Sigmoid colon (tissue), 7 donors: ENCODE data around the gene VDAC2. TPM values are rescaled to one million over a fixed set of nuclear protein-coding genes. Genes with fewer than 3 reads are reported as not detected.

Experiments used
- DNase-seq: peaks from one replicate; pipeline ENCODE4 v3.0.0-alpha.2; 2019
- H3K27ac ChIP-seq, 4 donors: fragments of 200-600 bp; sonication (generic); one replicate each; pipeline ENCODE4 v1.5.1; 2016 to 2019; ENCODE audit warnings: mild to moderate bottlenecking in 1 of 4
- H3K27me3 ChIP-seq, 3 donors: fragments of 200-600 bp; sonication (generic); one replicate each; pipeline ENCODE4 v1.5.1; 2019; ENCODE audit warnings: mild to moderate bottlenecking in 1 of 3
- H3K36me3 ChIP-seq, 4 donors: fragments of 200-600 bp; sonication (generic); one replicate each; pipeline ENCODE4 v1.5.1; 2016 to 2019
- H3K4me1 ChIP-seq, 4 donors: fragments of 200-600 bp; sonication (generic); one replicate each; pipeline ENCODE4 v1.5.1; 2017 to 2019
- H3K4me3 ChIP-seq, 4 donors: fragments of 200-600 bp; sonication (generic); one replicate each; pipeline ENCODE4 v1.5.1; 2017 to 2019; ENCODE audit warnings: mild to moderate bottlenecking in 2 of 4, moderate library complexity in 1 of 4
- H3K9me3 ChIP-seq, 4 donors: fragments of 200-600 bp in 3 of 4; sonication (generic) in 3 of 4; one replicate each; pipeline versions ENCODE4 v1.5.1 to v1.6.1; 2013 to 2019
- EP300 ChIP-seq, 4 donors: sonication (generic); formaldehyde crosslinking; IDR thresholded peaks; one replicate each; pipeline ENCODE4 v1.6.1; 2017; ENCODE audit warnings: antibody characterized with exemption in 4 of 4
- POLR2A ChIP-seq, 2 donors: fragments of 450-650 bp; IDR thresholded peaks; one replicate each; pipeline ENCODE4 v1.6.1; 2016; ENCODE audit warnings: antibody characterized with exemption in 2 of 2, mild to moderate bottlenecking in 2 of 2, moderate library complexity in 2 of 2
- POLR2AphosphoS5 ChIP-seq, 4 donors: sonication (generic); formaldehyde crosslinking; IDR thresholded peaks; one replicate each; pipeline ENCODE4 v1.6.1; 2017; ENCODE audit warnings: antibody characterized with exemption in 4 of 4
- WGBS, 2 donors: extraction: QIAGEN DNeasy Blood & Tissue Kit; methylation state at CpG; one replicate each; pipeline ENCODE4 v1.1.7; 2013; 5-methylcytosine and 5-hydroxymethylcytosine counted together
- intact Hi-C: fragments of 100-400 bp; cut with DNase I; formaldehyde crosslinking; loops from one replicate; pipeline ENCODE4 v1.15.1; 2023
- polyA plus RNA-seq, 3 donors: library from polyadenylated mRNA; stranded (reverse); fragments of 200-250 nt; gene quantifications; one replicate each; pipeline ENCODE4 v1.2.3, GENCODE V29; 2013
- total RNA-seq, 4 donors: library from RNA; depleted of rRNA; stranded (reverse); fragments of >200 nt; gene quantifications; one replicate each; pipeline ENCODE4 v1.1.0, GENCODE V29; 2016
- TF ChIP-seq, protein P1 (sequence below), 4 experiments: fragments of 450-650 bp in 3 of 4; fragments of 200-600 bp in 1 of 4; IDR thresholded peaks; one replicate each; pipeline ENCODE4 v1.5.1; 2016 to 2019; ENCODE audit warnings: antibody characterized with exemption in 4 of 4, mild to moderate bottlenecking in 3 of 4, moderate library complexity in 2 of 4
- donor health status: healthy with polysubstance abuse.
- donor health status: Bipolar disorder and iron deficiency.
- donor health status: healthy.

VDAC2 gene
- total and polyA plus RNA-seq, 7 donors: 205 to 437 (median 249) TPM

DNA sequence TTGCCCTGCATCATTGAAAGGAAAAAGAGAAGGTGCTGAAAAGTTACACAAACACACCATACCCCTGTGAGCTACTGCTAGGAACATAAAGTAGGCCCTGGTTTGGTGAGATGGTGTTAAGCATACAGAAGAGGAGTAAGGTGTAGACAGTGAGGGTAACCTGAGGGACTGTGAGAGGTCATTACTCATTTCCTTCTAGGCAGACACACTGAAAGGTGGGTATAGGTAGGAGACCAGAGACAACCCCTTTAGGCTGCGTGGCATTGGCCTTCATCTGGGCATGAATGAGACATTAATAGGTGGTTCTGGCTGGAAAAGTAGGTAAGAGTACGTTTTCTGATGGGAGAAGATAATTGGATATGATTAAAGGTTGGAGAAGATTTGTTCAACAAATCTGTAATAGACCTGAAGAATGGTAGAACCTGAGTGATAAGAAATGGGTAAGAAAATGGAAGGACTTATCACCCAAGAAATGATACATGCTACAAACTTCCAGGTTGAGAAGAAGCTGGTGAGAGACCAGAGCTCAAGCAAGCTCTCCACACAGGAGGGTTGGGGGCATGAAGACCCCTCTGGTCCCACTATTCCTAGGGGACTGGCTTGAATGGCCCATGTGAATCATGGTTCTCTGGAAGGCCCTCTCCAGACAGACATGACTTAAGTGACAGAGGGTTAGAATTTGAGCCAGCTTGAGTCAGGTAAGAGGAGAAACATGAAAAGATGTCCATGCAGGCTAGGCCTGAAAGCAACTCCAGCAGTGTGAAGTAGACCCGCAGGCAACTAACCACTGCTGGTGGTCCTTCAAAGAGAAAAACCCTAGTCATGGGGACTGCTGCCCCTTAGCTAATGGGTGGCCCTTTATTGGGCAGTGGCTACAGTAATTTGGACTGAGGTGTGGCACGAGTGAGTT is 21.3 kb downstream of the VDAC2 start:
- TF ChIP-seq, protein P1, sequence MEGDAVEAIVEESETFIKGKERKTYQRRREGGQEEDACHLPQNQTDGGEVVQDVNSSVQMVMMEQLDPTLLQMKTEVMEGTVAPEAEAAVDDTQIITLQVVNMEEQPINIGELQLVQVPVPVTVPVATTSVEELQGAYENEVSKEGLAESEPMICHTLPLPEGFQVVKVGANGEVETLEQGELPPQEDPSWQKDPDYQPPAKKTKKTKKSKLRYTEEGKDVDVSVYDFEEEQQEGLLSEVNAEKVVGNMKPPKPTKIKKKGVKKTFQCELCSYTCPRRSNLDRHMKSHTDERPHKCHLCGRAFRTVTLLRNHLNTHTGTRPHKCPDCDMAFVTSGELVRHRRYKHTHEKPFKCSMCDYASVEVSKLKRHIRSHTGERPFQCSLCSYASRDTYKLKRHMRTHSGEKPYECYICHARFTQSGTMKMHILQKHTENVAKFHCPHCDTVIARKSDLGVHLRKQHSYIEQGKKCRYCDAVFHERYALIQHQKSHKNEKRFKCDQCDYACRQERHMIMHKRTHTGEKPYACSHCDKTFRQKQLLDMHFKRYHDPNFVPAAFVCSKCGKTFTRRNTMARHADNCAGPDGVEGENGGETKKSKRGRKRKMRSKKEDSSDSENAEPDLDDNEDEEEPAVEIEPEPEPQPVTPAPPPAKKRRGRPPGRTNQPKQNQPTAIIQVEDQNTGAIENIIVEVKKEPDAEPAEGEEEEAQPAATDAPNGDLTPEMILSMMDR (IDR thresholded peaks at IDR 0.05): no peak
- no peak for TF ChIP-seq EP300 (IDR thresholded peaks at IDR 0.05)
- TF ChIP-seq POLR2AphosphoS5 (IDR thresholded peaks at IDR 0.05): peak in 1 of 4 donors; percentile 46
- TF ChIP-seq POLR2A (IDR thresholded peaks at IDR 0.05): no peak
- WGBS, 2 donors: 81 to 84% methylated on average over 4 of the region's 4 CpGs
- DNase-seq: peak; percentile 37
- peaks cover 0 to 49% (median 9%) of the 10 kb centered on the region in 4 donors for H3K36me3 ChIP-seq
- H3K27me3 ChIP-seq: no peaks in the 10 kb centered on the region
- intact Hi-C loops: loop anchor here (2.0 to 10.0 kb wide), 2 partner anchors 21 to 407 kb away; partner anchors contain the start of genes KAT6B and VDAC2
- peaks cover 0 to 57% (median 47%) of the 10 kb centered on the region in 4 donors for H3K4me1 ChIP-seq
- no peaks in the 10 kb centered on the region for H3K9me3 ChIP-seq
- H3K4me3 ChIP-seq: no peak overlapping the region
- H3K27ac ChIP-seq: peak overlapping the region in 1 of 4 donors; percentile 9

DNA sequence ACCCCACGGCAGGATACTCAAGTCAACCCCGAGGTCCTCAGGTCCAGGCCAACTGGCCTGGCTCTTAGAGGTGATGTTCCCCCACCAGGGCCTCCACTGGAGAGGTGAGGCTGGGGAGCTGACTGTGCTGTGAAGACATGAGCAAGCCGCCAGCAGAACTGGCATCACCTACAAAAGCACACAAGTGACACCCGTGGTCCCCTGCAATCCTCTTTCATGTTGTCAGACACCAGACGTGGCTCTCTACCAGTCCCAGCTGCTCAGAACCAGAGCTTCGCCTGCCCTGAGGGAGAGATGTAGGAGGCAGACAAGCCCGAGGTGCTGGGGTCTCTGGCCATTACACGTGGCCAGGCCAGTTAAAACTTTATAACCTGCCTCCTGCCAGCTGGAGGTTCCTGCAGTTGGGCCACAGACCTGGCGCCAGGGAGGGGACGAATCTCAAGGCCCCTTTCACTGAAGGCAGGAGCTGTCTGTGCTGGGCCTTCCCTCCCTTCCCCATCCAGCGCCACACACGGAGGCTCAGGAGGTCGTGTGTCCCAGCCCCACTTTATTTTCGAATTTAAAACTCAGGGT is 22.9 kb downstream of the VDAC2 start:
- intact Hi-C loops: loop anchor here (10.0 kb wide), 1 partner anchor 409 kb away; the partner anchor contains the start of gene KAT6B

DNA sequence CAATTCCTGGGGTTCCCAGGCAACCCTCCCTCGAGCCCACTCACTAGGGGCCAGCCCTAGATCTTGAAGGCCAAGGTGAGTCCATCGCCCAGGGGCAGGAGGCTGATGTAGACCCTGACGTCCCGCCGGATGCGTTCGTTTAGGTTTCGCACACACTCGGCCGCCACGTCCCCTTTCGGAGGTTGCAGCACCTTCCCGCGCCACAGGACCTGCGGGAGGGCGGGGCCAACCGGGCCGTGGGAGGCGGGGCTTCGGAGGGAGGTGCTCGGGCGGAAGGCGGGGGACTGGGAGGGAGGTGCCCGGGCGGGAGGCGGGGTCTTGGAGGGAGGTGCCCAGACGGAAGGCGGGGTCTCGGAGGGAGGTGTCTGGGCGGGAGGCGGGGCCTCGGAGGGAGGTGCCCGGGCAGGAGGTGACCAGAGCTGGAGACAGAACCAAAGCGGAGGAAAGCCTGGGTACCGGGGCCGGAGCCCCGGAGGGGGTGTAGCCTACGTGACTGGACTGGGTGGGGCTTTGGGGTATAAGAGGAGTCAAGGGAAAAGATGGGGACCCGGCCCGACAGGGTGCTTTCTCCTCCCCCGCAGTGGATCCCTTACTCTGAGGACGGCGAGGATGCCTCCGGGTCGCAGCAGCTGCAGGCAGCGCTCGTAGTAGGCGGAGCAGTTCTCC is 23.6 kb downstream of the VDAC2 start:
- H3K36me3 ChIP-seq: peaks cover 0 to 37% (median 9%) of the 10 kb centered on the region in 4 donors
- peaks cover 0 to 35% (median 25%) of the 10 kb centered on the region in 4 donors for H3K4me1 ChIP-seq
- peak; percentile 96 for DNase-seq
- WGBS, 2 donors: 2 to 5% methylated on average over 48 of the region's 48 CpGs
- H3K27me3 ChIP-seq: no peaks in the 10 kb centered on the region
- intact Hi-C loops: loop anchor here (10.0 kb wide), 1 partner anchor 409 kb away; the partner anchor contains the start of gene KAT6B
- no peaks in the 10 kb centered on the region for H3K9me3 ChIP-seq
- TF ChIP-seq POLR2A (IDR thresholded peaks at IDR 0.05): no peak
- TF ChIP-seq POLR2AphosphoS5 (IDR thresholded peaks at IDR 0.05): peak in 2 of 4 donors; percentile 33 to 37
- peak overlapping the region; percentile 81 to 90 (median 82) for H3K27ac ChIP-seq
- H3K4me3 ChIP-seq: peak overlapping the region; percentile 62 to 82 (median 77)

More for the DNA sequence above, 22.9 kb downstream of the VDAC2 start:
- Histone ChIP-seq H3K4me1 (peaks cover 0 to 41% (median 31%) of the 10 kb centered on the region in 4 donors), H3K9me3 (no peaks in the 10 kb centered on the region), H3K4me3 (peak overlapping the region in 2 of 4 donors; percentile 62 to 82), H3K27me3 (no peaks in the 10 kb centered on the region), H3K36me3 (peaks cover 0 to 43% (median 9%) of the 10 kb centered on the region in 4 donors), H3K27ac (peak overlapping the region; percentile 81 to 90 (median 82))
- WGBS, 2 donors: 46 to 62% methylated on average over 14 of the region's 14 CpGs
- DNase-seq: peak; percentile 73
- TF ChIP-seq, protein P1 (IDR thresholded peaks at IDR 0.05): no peak
- TF ChIP-seq POLR2AphosphoS5 (IDR thresholded peaks at IDR 0.05): no peak
- TF ChIP-seq EP300 (IDR thresholded peaks at IDR 0.05): no peak
- TF ChIP-seq POLR2A (IDR thresholded peaks at IDR 0.05): no peak

DNA sequence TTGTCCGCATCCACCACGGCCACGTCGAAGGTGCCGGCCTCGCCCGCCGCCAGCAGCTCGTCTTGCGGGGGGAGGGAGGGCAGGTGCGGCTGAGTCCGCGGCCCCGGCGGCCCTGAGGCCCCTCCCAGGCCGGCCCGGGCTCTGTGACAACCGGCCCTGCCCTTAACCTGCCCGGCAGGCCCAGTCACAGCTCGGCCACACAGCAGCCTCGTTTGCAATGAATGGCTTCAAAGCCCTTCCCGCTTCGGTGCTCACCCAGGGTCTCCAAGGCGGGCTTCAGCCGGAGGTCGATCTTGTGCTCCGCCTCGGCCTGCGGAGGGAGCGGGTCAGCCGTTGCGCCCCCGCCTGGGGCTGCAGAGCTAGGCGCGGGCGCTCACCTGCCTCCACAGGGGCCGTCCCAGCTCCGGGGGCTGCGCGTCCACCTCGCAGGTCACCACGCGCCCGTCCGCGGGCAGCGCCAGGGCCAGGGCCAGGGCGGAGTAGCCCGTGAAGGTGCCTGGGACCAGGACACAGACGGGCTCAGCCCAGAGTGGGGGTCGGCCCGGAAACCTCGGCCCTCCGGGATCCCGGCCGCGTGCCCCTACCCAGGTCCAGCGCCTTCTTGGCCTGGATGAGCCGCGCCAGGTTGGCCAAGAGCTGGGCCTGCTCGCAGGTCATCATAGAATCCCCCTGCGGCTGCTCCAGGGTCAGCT is 24.2 kb downstream of the VDAC2 start:
- Histone ChIP-seq H3K9me3 (no peaks in the 10 kb centered on the region), H3K4me3 (peak overlapping the region; percentile 62 to 82 (median 77)), H3K4me1 (peaks cover 0 to 31% (median 20%) of the 10 kb centered on the region in 4 donors), H3K27me3 (no peaks in the 10 kb centered on the region), H3K27ac (peak overlapping the region; percentile 81 to 90 (median 82)), H3K36me3 (peaks cover 0 to 30% (median 9%) of the 10 kb centered on the region in 4 donors)
- intact Hi-C loops: loop anchor here (5.0 to 10.0 kb wide), 2 partner anchors 410 to 968 kb away; partner anchors contain the start of gene KAT6B
- no peak for TF ChIP-seq EP300 (IDR thresholded peaks at IDR 0.05)
- no peak for TF ChIP-seq POLR2AphosphoS5 (IDR thresholded peaks at IDR 0.05)
- TF ChIP-seq, protein P1 (IDR thresholded peaks at IDR 0.05): no peak
- no peak for TF ChIP-seq POLR2A (IDR thresholded peaks at IDR 0.05)
- DNase-seq: peak; percentile 70
- 0 to 1% methylated on average over 62 of the region's 62 CpGs for WGBS, 2 donors
